Measurements from ENCODE around the gene RALY.

DNA sequence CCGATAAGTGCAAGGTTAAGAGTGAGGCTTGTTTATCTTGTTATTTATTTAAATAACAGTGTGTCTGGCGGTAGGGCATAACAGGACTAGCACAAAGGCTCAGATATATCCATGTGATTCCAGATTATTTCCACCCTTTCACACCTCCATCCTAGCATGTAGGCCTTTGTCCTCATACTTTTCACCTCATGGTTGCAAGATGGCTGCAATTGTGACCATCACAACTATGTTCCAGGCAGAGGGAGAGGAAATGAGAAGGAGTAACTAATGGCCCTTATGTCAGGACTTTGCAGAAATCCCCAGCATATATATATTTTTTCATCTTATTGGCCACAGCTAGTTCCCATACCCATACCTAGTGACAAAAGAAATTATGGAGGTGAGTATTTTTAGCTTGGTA lies 23.5 kb upstream of the RALY start:
- TF ChIP-seq, protein P1, sequence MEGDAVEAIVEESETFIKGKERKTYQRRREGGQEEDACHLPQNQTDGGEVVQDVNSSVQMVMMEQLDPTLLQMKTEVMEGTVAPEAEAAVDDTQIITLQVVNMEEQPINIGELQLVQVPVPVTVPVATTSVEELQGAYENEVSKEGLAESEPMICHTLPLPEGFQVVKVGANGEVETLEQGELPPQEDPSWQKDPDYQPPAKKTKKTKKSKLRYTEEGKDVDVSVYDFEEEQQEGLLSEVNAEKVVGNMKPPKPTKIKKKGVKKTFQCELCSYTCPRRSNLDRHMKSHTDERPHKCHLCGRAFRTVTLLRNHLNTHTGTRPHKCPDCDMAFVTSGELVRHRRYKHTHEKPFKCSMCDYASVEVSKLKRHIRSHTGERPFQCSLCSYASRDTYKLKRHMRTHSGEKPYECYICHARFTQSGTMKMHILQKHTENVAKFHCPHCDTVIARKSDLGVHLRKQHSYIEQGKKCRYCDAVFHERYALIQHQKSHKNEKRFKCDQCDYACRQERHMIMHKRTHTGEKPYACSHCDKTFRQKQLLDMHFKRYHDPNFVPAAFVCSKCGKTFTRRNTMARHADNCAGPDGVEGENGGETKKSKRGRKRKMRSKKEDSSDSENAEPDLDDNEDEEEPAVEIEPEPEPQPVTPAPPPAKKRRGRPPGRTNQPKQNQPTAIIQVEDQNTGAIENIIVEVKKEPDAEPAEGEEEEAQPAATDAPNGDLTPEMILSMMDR (conservative IDR thresholded peaks at IDR 0.05; ENCODE audit: low read length) = no peak
- no peak for TF ChIP-seq EZH2phosphoT487 (IDR thresholded peaks at IDR 0.05; ENCODE audit: borderline replicate concordance, low read depth, low read length)
